NCI-H1694 (cell line): ENCODE data around the gene ZC2HC1C.

ENCODE experiments used
- DNase-seq: peaks from one replicate; lab custom pipeline; 2025; lab: John Stamatoyannopoulos, UW

ZC2HC1C gene

GRCh38 chr14:75069121-75069810, at the start of gene ZC2HC1C:
ZC2HC1C (plus strand) TSS chr14:75069641; CDS start chr14:75070574, 933 bp downstream.
- DNase-seq = peak; percentile 87

- DNase-seq = peak; percentile 37
These were observed 46.8 kb upstream of the ZC2HC1C start for GRCh38 chr14:75022655-75023054.

- DNase-seq = no peak
These were observed 46.3 kb upstream of the ZC2HC1C start for GRCh38 chr14:75023108-75023507.

GRCh38 chr14:75025082-75025481, 44.4 kb upstream of the ZC2HC1C start:
- no peak for DNase-seq

GRCh38 chr14:75025876-75026275, 43.6 kb upstream of the ZC2HC1C start:
- DNase-seq = no peak

- no peak for DNase-seq
These were observed 39.3 kb upstream of the ZC2HC1C start for GRCh38 chr14:75030147-75030546.

- DNase-seq = peak; percentile 65
These were observed 36.5 kb upstream of the ZC2HC1C start for GRCh38 chr14:75032939-75033338.

GRCh38 chr14:75040507-75040906, 28.9 kb upstream of the ZC2HC1C start:
- no peak for DNase-seq

- DNase-seq = no peak
These were observed 28.5 kb upstream of the ZC2HC1C start for GRCh38 chr14:75040959-75041358.

- no peak for DNase-seq
These were observed 27.8 kb upstream of the ZC2HC1C start for GRCh38 chr14:75041613-75042012.

- DNase-seq = peak; percentile 72
These were observed 27.4 kb upstream of the ZC2HC1C start for GRCh38 chr14:75042035-75042434.

GRCh38 chr14:75044322-75044721, 25.1 kb upstream of the ZC2HC1C start:
- DNase-seq = no peak

GRCh38 chr14:75044752-75045151, 24.7 kb upstream of the ZC2HC1C start:
- DNase-seq = no peak

GRCh38 chr14:75046275-75046674, 23.2 kb upstream of the ZC2HC1C start:
- no peak for DNase-seq

- DNase-seq = no peak
These were observed 22.5 kb upstream of the ZC2HC1C start for GRCh38 chr14:75046899-75047298.

GRCh38 chr14:75047506-75047905, 21.9 kb upstream of the ZC2HC1C start:
- DNase-seq = no peak

GRCh38 chr14:75048101-75048500, 21.3 kb upstream of the ZC2HC1C start:
- no peak for DNase-seq

- no peak for DNase-seq
These were observed 20.3 kb upstream of the ZC2HC1C start for GRCh38 chr14:75049136-75049535.

- no peak for DNase-seq
These were observed 19.7 kb upstream of the ZC2HC1C start for GRCh38 chr14:75049731-75050201.

- DNase-seq = peak; percentile 85
These were observed 18.4 kb upstream of the ZC2HC1C start, which contains the start of gene MLH3 for GRCh38 chr14:75050852-75051555. MLH3 (minus strand) TSS chr14:75051467; CDS start chr14:75049655, 1,812 bp downstream.

- DNase-seq = no peak
These were observed 17.9 kb upstream of the ZC2HC1C start for GRCh38 chr14:75051556-75051899.

GRCh38 chr14:75053396-75054291, 15.8 kb upstream of the ZC2HC1C start:
- DNase-seq = no peak
